Epithelial cell of esophagus (primary cell): ENCODE data around the gene BBX.
"Not testable (repeated sequence)": the region's sequence is repeated elsewhere in the genome, so short reads cannot be mapped to it uniquely, and the experiment has no call there.

ENCODE experiments used
- DNase-seq: peaks from one replicate; pipeline ENCODE4 v3.0.0; 2010; ENCODE audit warnings: low read depth
- H3K4me3 ChIP-seq: 2 replicates; pipeline ENCODE4 v1.5.1; 2011; ENCODE audit warnings: mild to moderate bottlenecking, low read length, control low read depth
- CTCF ChIP-seq: IDR thresholded peaks from 2 replicates; pipeline ENCODE4 v1.5.1; 2011; ENCODE audit warnings: low read depth, mild to moderate bottlenecking, low read length, control low read depth, inconsistent platforms; ENCODE audit not compliant: insufficient read depth; ENCODE audit errors: missing control alignments

The BBX gene

GRCh38 chr3:107560166-107560565 is 37.4 kb downstream of the BBX start:
- no peak for TF ChIP-seq CTCF
- DNase-seq: no peak
- H3K4me3 ChIP-seq: no peak overlapping the region

- H3K4me3 ChIP-seq: no peak overlapping the region
- TF ChIP-seq CTCF: no peak
- peak; percentile 62 for DNase-seq
Observed at GRCh38 chr3:107561980-107562379, 39.2 kb downstream of the BBX start.

DNA sequence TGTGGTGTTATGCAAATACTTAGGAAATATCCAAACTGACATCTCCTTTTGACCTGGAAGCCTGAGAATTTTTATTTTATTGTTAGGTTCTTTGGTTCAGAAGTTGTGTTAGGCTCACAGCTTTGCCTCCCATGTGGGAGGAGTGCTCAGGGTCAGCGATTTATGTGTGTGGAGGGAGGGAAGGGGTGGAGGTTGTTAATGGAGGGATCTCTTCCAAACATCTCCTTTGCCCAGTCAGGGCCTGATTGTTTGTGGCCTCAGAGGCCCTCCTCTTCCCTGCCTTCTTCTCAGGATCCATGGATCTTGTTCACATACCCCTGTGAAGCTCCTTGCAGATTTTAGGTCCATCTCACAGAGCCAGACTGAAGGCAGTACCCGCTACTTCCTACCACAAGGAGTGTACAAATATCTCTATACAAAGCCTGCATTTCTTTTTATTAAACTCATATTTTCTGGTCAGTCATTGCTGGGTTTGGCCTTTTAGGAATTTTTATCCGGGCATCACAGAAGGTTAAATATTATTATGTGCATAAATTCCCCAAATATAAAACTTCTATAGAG is 40.3 kb downstream of the BBX start:
- no peak for TF ChIP-seq CTCF
- no peak for DNase-seq
- no peak overlapping the region for H3K4me3 ChIP-seq

DNA sequence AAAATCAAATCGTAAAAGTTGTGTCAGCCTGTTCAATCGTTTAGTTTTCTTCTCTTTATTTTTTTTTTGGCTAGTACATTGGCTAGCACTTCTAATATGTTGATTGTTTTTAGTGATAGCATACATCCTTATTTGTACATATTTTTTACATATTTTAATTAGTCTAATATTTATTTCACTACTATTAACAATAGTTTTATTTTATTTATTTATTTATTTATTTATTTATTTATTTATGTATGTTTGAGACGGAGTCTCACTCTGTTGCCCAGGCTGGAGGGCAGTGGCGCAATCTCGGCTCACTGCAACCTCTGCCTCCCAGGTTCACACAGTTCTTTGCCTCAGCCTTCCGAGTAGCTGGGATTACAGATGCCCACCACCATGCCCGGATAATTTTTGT is 42.5 kb downstream of the BBX start:
- DNase-seq, H3K4me3 ChIP-seq: not testable (repeated sequence)

DNA sequence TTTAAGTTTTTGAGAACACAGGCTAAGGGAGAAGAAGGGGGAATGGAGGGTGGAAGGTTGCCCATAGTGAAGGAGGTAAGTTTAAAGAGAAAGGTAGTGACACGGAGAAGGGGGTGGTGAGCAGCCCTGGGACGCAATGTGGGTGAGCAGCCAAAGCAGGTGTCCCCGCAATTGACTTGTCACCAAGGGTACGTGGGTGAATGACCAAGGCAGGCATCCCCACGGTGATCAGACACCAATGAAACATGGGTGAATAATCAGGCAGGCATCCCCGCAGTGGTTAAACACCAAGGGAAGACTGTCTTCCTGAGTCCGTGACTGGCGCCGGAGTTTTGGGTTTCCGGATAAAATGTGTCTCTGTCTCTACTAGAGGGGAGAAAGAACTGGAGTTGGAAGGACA is 48.3 kb downstream of the BBX start:
- DNase-seq: not testable (repeated sequence)

DNA sequence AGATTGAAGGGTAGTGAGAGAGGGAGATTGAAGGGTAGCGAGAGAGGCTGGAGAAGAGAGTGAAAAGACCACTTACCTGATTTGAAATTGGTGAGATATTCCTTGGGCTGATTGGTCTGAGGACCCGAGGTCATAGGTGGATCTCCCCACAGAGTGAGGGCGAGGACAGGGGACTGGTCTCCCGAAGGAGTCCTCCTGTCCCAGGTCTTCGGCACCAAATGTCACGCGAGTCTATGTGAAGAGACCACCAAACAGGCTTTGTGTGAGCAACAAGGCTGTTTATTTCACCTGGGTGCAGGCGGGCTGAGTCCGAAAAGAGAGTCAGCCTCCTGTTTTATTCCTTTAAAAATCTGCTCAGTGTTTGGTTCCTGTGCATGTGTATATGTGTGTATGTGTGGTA is 48.7 kb downstream of the BBX start:
- not testable (repeated sequence) for DNase-seq, H3K4me3 ChIP-seq

More for the DNA sequence above, 48.3 kb downstream of the BBX start:
- not testable (repeated sequence) for H3K4me3 ChIP-seq

GRCh38 chr3:107574650-107575049 is 51.9 kb downstream of the BBX start:
- peak; percentile 55 for TF ChIP-seq CTCF
- DNase-seq: peak; percentile 43
- H3K4me3 ChIP-seq: no peak overlapping the region

DNA sequence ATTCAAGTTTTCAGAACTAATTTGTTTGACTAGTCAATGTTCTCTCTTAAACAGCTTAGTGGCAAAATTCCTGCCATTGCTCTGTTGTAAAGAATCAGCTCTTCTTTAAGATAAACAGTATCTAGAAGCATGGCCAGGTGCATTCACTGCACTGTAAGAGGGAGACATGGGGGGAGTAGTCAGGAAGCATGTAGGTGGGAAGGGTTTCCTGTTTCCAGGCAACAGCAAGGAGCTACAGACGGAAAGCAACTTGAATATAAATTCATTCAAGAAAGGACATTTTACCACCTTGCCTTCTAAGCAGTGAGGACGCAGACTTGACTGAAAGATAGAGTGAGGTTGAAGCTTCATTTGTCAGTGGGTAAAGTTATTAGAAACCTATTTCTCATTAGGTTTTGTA is 55.3 kb downstream of the BBX start:
- TF ChIP-seq CTCF: no peak
- no peak for DNase-seq
- no peak overlapping the region for H3K4me3 ChIP-seq

GRCh38 chr3:107578523-107578922 is 55.8 kb downstream of the BBX start:
- DNase-seq: no peak
- no peak overlapping the region for H3K4me3 ChIP-seq
- no peak for TF ChIP-seq CTCF
